ENCODE measurements around the gene HDAC8.

The HDAC8 gene

DNA sequence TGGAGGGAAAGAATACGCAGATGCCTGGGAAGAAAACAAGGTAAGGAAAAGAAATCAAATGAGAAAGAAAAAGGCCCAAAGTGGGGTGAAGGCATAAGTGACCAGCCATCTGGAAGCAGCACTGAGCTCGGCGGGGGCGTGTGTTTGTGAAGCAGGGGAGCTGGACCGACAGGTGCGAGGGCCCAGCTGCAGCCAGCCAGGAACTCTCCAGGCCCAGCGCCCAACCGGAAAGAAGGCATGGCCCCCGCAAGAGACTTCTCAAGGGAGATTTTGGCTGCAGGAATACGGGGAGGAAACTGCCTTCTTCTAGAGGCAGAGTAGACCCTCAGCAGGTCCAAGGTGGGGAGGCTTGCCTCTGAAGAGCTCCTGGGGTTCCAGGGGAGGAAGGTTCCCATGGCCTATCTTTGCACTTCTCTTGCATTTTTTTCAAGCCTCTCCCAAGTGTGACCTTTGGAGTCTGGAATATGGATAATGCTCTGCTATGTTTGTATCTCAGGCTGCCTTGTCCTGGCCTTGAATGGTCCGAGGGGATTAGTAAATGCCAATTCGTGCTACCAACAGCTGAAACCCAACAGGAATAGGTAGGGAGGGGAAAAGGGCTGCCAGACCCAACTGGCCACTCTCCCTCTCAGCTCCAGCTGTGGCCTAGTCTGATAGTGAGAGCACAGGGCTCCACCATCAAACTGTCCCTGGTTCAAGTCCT lies 256.1 kb downstream of the HDAC8 start:
- DNase-seq (ENCODE audit: low read depth), result no peak

GRCh38 chrX:72314881-72315280 lies 257.8 kb downstream of the HDAC8 start:
- no peak for DNase-seq (ENCODE audit: low read depth)

- DNase-seq (ENCODE audit: low read depth), result no peak
Observed at GRCh38 chrX:72313707-72314641, 258.7 kb downstream of the HDAC8 start.

GRCh38 chrX:72312311-72312940 lies 260.2 kb downstream of the HDAC8 start:
- no peak for DNase-seq (ENCODE audit: low read depth)

- DNase-seq (ENCODE audit: low read depth), result no peak
Observed at GRCh38 chrX:72309297-72310071, 263.2 kb downstream of the HDAC8 start.

DNA sequence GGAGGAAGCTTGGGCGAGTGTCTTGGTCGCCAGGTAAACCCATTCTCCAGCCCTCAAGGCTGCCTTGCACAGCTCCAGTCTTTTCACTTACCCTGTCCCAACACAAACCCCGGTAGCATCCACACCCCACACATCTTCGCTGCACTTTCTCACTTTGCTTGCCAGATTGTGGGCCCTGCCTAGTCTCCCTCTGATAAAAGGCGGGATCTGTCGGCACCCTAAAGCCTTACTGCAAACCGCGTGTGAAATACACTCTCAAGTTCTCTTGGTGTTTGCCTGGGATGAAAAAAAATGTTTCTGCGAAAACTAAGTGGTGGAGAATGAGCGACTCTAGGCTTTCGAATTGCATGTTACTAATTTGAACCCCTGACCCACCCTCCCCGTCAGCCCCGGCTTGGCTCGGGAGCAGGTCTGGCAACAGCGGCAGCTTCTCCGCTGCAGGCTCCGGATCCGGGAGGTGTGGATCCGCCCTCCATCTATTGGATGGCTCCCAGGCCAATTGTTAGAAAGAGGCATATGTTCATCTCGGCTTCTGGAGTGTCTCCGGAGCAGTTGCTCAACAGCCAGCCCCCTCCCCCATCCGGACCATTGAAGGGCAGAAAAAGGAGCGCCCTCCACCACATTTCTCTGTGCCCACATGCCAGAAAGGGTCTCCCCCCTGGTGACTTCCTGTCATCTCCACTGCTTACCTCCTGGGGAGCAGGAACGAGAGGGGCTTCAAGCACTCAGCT lies 263.9 kb downstream of the HDAC8 start:
- DNase-seq (ENCODE audit: low read depth), result no peak

DNA sequence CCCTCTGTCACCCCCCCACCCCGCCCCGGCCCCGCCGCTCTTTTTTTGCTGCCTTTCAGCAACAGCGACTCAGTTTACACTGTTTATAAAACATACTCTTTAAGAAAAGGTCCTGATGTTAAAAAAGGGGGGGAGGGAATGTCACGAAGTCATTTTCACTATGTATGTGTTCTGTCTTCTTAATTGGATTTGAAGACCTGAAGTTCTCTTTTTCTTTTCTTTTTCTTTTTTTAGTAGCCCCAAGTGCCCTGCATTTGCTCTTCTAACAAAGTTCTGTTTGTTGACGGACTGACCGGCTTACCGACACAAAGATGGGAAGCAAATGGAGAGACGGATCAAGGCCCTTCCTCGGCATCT lies 264.5 kb downstream of the HDAC8 start:
- DNase-seq (ENCODE audit: low read depth), result no peak

- DNase-seq (ENCODE audit: low read depth), result no peak
Observed at GRCh38 chrX:72307646-72308051, 265.0 kb downstream of the HDAC8 start.

GRCh38 chrX:72306851-72307645 lies 265.6 kb downstream of the HDAC8 start:
- no peak for DNase-seq (ENCODE audit: low read depth)

- DNase-seq (ENCODE audit: low read depth), result no peak
Observed at GRCh38 chrX:72306085-72306801, 266.4 kb downstream of the HDAC8 start.

DNA sequence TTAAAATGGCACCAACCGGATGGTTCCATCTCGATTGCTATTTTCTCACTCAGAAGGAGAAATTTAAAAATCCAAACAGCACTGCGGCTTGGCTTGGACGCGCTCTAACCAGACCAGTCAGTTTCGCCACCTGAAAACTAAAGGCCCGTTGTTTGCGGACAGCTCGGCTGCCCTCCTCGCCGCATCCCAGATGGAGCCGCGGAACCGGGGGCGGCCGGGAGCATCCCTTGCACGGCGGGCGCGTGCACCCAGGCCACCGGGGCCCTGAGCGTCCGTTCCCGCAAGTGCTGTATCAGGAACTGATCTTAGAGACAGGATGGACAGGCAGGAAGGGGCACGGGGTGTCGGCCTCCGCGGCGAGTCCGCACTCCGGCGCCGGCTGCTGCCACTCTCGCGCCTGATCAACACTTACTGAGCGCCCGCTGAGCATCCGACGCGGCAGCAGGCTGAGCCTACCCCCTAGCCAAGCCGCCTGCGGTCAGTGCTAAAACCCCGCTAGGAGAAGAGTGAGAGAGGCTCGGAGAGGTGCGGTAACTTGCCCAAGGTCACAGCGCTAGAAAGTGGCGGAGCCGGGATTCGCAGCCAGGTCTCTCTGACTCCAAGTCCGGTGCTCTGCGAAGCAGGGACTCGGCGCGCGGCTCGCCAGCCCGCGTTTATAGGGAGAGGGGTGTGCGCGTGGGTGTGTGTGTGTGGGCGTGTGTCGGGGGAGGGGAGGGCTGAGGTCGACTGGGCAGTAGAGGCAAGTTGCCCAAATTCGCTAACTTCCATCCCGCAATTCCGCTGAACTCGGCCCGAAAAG lies 267.2 kb downstream of the HDAC8 start, which contains the start of gene CITED1:
Gene CITED1, minus strand, starts transcription at position 629 of the 799 bp plus-strand sequence. CDS start 3,045 bp downstream, outside the sequence.
- no peak for DNase-seq (ENCODE audit: low read depth)

- DNase-seq (ENCODE audit: low read depth), result no peak
Observed at GRCh38 chrX:72304877-72305276, 267.8 kb downstream of the HDAC8 start.

DNA sequence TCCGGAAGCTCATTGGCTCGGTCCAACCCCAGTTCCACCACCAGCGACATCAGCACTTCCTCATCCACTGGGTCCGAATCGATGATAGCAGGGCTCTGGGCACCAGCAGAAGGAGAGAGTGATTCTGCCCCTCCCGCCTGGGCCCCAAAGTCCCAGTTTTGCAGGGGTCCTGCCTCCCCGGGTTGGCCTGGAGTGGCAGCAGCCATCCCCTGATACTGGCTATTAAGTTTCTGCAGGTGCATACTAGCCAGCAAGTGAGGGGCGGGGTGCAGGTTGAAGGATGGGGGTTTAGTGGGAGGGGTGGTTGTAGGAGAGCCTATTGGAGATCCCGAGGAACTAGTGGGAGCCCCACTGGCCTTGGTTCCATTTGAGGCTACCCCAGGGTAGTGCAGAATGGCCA lies 270.9 kb downstream of the HDAC8 start:
- DNase-seq (ENCODE audit: low read depth), result no peak

DNA sequence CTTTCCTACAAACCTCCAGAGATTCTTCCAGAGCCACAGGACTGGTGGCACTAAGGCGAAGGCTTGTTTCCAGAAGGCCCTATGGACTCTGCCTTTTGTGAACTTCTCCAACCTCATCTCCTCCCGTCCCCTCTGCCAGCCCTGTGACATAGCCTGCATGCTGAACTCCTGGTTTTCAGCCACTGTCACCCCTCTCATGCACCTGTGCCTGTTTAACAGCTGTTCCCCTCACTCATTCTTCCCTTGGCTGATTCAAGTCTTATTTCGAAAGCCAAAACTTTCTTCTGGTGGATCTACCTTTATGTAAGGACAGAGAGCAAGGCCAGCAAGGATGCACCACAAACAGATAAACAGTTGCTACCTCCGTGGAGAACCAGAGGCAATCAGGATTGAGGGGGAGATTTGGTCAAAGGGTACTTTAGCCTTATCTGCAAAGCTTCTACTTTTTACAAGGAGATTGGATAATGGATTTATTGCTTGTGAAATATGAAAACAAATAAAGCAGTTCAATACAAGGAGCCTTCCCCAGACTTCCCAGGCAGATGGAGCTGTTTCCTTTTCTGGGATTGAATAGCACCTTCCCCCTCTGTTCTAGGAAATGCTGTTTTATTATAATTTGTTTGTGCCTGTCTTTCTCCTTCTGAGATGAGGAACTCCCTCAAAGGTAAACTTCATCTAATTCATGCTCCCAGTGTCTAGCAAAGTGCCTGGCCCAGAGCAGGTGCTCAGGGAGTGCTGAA lies 272.6 kb downstream of the HDAC8 start:
- no peak for DNase-seq (ENCODE audit: low read depth)

DNA sequence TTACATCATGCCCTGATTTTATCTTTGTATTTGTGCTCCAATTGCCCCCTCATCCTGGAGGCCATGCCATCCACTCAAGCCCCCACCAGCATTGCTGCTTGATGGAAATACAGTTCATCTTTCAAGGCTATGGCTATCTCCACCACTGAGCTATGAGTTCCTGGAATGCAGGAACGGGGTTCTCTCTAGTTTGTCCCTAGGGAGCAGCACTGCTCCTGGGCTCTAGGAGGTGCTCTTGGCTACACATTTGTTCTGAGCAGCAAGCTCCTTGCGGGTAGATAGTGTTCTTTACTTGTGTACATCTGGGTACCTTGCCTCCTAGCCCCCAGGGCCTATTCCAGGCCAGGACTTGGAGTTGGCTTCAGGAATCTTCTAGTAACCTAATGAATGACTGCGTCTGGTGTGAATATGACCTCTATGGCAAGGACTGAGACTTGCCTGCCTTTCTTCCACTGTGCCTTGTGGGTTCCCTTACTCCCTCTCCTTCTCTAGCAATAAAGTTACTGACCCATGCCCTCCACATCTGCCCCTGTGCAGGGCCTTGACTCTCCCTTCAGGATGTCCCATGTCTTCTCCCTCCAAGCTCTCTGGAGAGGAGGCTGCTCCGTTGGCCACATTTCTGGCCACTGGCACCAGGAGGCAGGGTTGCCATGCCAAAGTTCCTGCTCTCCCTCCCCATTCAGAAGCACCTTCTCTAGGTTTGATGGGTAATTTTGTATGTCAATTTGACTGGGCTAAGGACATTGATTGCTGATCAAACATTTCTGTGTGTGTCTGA lies 274.5 kb downstream of the HDAC8 start:
- no peak for DNase-seq (ENCODE audit: low read depth)

DNA sequence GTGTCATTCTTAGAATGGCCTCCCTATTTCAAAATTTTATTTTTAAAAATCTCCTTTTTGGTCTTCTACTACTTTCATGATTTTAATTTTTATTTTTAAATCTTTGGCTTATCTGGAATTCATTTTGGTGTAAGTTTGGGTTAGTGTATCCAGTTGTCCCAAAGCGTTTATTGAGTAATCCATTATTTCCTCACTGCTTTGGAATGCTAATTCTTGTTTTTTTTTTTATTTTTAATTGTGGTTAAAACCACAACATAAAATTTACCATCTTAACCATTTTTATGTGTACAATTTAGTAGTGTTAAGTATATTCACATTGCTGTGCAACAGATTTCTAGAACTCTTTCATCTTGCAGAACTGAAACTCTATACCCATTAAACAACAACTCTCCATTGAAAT lies 275.7 kb downstream of the HDAC8 start:
- DNase-seq (ENCODE audit: low read depth), result no peak

DNA sequence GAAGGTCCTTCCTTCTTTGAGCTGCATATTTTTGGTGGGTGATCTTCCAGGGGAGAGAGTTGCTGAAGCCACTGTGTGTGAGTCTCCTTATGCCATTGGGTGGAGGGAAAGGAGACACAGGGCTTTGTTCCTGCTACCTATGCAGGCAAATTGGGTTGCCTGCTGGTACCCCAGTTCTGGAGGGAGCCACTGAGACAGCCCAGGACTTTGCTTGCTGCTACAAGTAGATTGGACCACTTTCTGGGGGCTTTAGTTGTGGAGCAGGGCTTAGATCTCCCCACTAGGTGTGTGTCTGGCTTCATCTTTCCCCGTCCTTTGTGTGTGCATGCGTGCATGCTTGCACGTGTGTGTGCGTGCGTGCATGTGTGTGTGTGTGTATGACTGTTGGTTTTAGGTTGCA lies 276.9 kb downstream of the HDAC8 start:
- DNase-seq (ENCODE audit: low read depth), result no peak
